OCI-LY3 (cell line): Measurements from ENCODE around the gene RPL29.

Experiments used
- H2AFZ ChIP-seq: fragments of 200-600, 300-600 bp; shearing (Covaris generic); 2 replicates; pipeline ENCODE4 v1.6.0; 2014; ENCODE audit warnings: antibody characterized with exemption, low read depth, low read length
- H3K27ac ChIP-seq: fragments of 200-600, 300-600 bp; sonication (generic); 2 replicates; pipeline ENCODE4 v1.5.1; 2014; ENCODE audit warnings: mild to moderate bottlenecking, low read length, moderate library complexity, mixed read lengths
- H3K27me3 ChIP-seq: fragments of 200-600, 300-600 bp; sonication (generic); 2 replicates; pipeline ENCODE4 v1.6.1; 2014; ENCODE audit warnings: low read depth, low read length, mixed read lengths
- H3K36me3 ChIP-seq: fragments of 200-600, 300-600 bp; sonication (generic); replicated peaks from 2 replicates; pipeline ENCODE3; 2014; ENCODE audit warnings: low read depth, low read length, mixed read lengths
- H3K4me1 ChIP-seq: fragments of 300-600, 200-600 bp; sonication (generic); 2 replicates; pipeline ENCODE4 v1.6.1; 2014; ENCODE audit warnings: low read length, mixed read lengths
- H3K4me2 ChIP-seq: fragments of 200-600, 300-600 bp; sonication (generic); 2 replicates; pipeline ENCODE4 v1.6.1; 2014; ENCODE audit warnings: low read length, mixed read lengths
- H3K4me3 ChIP-seq: fragments of 300-600, 200-600 bp; sonication (generic); 2 replicates; pipeline ENCODE4 v1.5.1; 2014; ENCODE audit warnings: antibody characterized with exemption, mild to moderate bottlenecking, low read length, moderate library complexity
- H3K79me2 ChIP-seq: fragments of 300-600, 200-600 bp; shearing (Covaris generic); 2 replicates; pipeline ENCODE4 v1.6.1; 2014; ENCODE audit warnings: mild to moderate bottlenecking, low read length, mixed read lengths
- H3K9ac ChIP-seq: fragments of 300-600, 200-600 bp; shearing (Covaris generic); 2 replicates; pipeline ENCODE4 v1.6.0; 2014; ENCODE audit warnings: mild to moderate bottlenecking, low read length, moderate library complexity
- H3K9me3 ChIP-seq: fragments of 200-600, 300-600 bp; shearing (Covaris generic); 2 replicates; pipeline ENCODE4 v1.6.1; 2014; ENCODE audit warnings: low read length, mixed read lengths; ENCODE audit not compliant: insufficient read depth
- H4K20me1 ChIP-seq: fragments of 200-600, 300-600 bp; sonication (generic); 2 replicates; pipeline ENCODE4 v1.6.1; 2016; ENCODE audit warnings: low read length, mixed read lengths; ENCODE audit not compliant: insufficient read depth
- CTCF ChIP-seq: fragments of 200-600, 300-600 bp; sonication (generic); IDR thresholded peaks from 2 replicates; pipeline ENCODE4 v1.5.1; 2014; ENCODE audit warnings: antibody characterized with exemption, low read length, low read depth
- EZH2phosphoT487 ChIP-seq: fragments of 200-600 bp; shearing (Covaris generic); IDR thresholded peaks from 2 replicates; pipeline ENCODE4 v1.6.1; 2018; ENCODE audit warnings: antibody characterized with exemption, mixed run types, low read depth

Gene RPL29

GRCh38 chr3:51970606-51971300, 24.9 kb downstream of the RPL29 start:
- Histone ChIP-seq H2AFZ (no peak overlapping the region), H3K9ac (no peak overlapping the region), H4K20me1 (no peaks in the 10 kb centered on the region), H3K27me3 (no peaks in the 10 kb centered on the region), H3K4me1 (peaks cover 24% of the 10 kb centered on the region), H3K9me3 (no peaks in the 10 kb centered on the region), H3K79me2 (peaks cover 8% of the 10 kb centered on the region), H3K27ac (no peak overlapping the region), H3K4me2 (no peak overlapping the region), H3K4me3 (no peak overlapping the region), H3K36me3 (peaks cover 5% of the 10 kb centered on the region)
- TF ChIP-seq CTCF (no peak), EZH2phosphoT487 (no peak)

- Histone ChIP-seq H3K36me3 (peaks cover 5% of the 10 kb centered on the region), H3K4me1 (peaks cover 20% of the 10 kb centered on the region), H3K9ac (no peak overlapping the region), H3K27me3 (no peaks in the 10 kb centered on the region), H3K4me3 (no peak overlapping the region), H3K27ac (no peak overlapping the region), H3K79me2 (peaks cover 8% of the 10 kb centered on the region), H4K20me1 (no peaks in the 10 kb centered on the region), H3K4me2 (no peak overlapping the region), H2AFZ (no peak overlapping the region), H3K9me3 (no peaks in the 10 kb centered on the region)
- TF ChIP-seq EZH2phosphoT487 (no peak), CTCF (no peak)
Measured at GRCh38 chr3:51969841-51970240, 25.9 kb downstream of the RPL29 start.

GRCh38 chr3:51968883-51969678, 26.6 kb downstream of the RPL29 start:
- H3K27ac ChIP-seq = no peak overlapping the region

More at GRCh38 chr3:51968883-51969678, 26.6 kb downstream of the RPL29 start:
- Histone ChIP-seq H3K4me2 (peak overlapping the region; percentile 93; the same call in 1 of the 2 replicates), H3K36me3 (peaks cover 5% of the 10 kb centered on the region), H3K79me2 (peaks cover 8% of the 10 kb centered on the region), H3K9ac (no peak overlapping the region), H3K27me3 (no peaks in the 10 kb centered on the region), H2AFZ (no peak overlapping the region), H3K4me3 (no peak overlapping the region), H3K4me1 (peaks cover 14% of the 10 kb centered on the region), H3K9me3 (no peaks in the 10 kb centered on the region), H4K20me1 (no peaks in the 10 kb centered on the region)
- TF ChIP-seq EZH2phosphoT487 (no peak), CTCF (no peak)
